ENCODE data around the gene OR12D1.

The OR12D1 gene

GRCh38 chr6:29466241-29466640 is 51.5 kb downstream of the OR12D1 start:
- no peak for DNase-seq
